NCI-H526 (cell line): ENCODE results near the gene ANKRD28.
"Not testable (repeated sequence)": the region's sequence is repeated elsewhere in the genome, so short reads cannot be mapped to it uniquely, and the experiment has no call there.

Experiments
- DNase-seq, 2 experiments: peaks; one replicate each; lab custom pipeline; 2025; lab: John Stamatoyannopoulos, UW

ANKRD28 gene

DNA sequence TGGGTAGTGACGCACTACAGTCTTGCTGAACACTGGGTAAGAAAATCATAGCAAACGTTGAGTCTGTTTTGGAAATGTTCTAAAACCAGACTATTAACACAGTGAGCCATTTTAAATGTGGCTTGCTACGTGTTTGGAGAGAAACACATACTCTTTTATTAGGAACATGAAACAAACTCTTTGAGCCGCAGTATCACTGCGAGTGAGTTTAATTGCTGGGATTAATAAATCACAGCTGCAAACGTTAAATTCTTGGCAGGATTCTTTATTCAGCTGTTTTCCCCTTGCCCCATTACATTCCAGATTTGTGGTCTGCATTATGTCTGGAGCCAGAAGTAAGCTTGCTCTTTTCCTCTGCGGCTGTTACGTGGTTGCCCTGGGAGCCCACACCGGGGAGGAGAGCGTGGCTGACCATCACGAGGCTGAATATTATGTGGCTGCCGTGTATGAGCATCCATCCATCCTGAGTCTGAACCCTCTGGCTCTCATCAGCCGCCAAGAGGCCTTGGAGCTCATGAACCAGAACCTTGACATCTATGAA, 162.6 kb downstream of the ANKRD28 start:
- DNase-seq, result no peak

DNA sequence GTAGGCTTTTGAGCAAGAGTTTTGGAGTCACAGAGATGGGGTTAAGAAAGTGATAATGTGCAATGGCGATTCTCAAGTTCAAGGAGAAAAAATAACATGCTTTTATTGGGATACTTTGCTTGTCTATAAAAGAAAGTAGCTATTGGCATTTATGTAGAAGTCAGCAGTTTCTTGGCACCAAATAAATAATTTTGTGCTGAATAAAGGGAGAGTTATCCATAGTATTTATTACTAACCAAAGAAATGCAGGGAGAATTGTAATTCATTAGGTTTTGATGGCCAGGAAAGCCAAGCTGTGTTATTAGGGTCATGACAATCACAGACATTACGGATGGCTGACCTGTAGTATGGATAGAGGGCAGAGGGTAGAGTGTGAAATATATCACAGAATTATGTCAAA, 163.1 kb downstream of the ANKRD28 start:
- no peak for DNase-seq

DNA sequence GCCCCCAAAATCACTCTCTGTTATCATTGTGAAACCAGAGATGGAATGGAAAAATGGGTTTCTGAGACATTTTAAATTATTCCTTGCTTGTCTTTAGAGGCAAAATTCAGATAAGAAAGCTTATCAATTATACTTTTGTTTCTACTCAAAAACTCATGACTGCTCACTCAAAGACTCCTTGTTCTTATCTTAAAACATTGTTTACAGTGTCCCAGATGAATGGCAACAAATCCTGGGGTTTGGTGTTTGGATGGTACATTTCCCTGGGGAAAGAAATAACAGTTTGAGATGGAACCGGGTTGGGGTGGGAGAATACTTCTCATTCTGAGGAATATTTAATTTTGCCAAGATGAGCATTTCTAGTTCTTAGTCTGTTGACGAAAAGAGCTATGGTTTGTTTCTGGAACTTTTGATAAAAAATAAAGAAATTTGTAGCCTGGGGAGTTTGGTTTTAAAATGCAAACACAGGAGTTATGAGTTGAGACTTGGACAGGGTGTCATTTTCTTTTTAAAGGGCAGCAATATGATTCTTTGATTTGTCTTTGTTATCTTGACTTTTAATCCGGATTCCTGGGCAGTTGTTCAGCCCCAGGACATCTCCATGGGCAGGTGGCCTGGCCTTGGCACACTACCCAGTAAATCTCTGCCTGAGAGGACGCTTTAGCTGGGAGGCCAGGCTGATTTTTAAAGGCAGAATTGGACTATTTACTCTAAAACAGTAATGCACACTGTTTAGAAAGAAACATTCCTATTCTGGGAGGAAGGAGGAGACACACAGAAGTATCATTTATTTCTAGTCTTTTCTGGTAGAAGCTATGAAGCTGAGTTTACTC, 163.8 kb downstream of the ANKRD28 start:
- DNase-seq, result no peak

DNA sequence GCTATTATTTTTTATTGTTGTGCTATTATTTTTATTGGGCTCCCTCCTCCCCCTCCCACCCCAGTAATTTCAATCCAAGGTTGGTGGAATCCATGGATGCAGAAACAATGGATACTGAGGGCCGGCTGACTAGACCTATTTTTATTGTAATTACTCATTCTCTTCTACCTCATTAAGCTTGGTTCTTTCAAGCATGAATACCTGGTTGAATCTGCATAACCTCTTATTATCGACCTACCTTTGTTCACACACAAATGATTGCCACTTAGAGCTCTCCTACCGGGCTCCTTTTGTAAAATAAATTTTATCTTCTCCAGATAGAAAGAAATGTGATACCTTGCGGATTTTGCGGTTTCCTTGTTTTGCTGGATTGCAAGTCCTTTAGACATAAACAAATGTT, 164.6 kb downstream of the ANKRD28 start:
- DNase-seq, result peak; percentile 19 to 20

DNA sequence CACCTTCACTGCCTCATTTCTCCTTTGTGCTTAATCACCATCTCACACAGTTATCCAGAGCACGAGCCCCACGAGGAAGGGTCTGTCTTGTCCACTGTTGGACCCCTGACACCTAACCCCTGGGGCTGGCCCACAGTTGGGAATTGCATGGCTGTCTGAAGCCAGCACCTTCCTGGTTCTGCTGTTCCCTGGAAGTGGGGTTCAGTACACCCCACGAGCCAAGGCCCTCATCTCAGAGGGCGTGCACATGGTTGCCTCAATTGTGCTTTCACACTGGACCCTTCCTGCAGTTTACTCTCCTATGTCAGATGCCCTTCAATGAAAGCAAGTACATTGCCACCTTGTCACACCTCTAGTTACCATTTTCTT, 165.6 kb downstream of the ANKRD28 start:
- DNase-seq, result no peak

DNA sequence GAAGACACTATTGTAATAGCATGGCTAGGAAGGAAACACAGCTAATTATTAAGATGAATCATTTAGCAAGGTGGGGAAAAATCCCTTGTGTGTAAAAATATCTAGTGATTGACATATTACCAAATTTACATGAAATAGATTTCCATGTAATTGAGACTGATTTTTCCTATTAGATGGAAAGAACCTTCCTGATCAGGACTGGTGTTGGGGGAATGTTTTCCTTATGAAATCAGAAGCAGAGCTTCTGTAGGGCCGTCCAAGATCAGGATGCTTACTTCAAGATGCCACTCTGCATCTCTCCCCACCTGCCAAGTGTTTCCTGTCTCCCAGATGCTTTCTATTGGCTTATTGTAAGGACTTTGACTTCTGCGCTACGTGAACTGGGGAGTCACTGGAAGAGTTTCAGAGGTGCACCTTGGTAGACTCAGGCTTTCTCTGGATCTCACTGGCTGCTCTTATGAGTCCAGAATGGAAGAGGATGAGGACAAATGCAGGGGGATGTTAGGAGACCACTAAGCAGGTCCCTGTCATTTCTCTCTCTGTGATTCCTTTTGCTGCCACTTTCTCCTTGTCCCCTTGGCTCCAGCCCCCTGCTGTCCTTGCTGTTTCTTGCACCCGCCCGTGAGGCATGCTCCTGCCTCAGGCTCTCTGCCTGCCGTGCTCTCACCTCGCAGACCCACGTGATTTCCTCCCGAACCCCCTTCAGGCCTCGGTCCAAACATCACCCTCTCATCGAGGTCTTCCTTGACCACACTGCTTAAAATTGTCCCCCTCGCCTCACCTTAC, 166.2 kb downstream of the ANKRD28 start:
- DNase-seq, result no peak

DNA sequence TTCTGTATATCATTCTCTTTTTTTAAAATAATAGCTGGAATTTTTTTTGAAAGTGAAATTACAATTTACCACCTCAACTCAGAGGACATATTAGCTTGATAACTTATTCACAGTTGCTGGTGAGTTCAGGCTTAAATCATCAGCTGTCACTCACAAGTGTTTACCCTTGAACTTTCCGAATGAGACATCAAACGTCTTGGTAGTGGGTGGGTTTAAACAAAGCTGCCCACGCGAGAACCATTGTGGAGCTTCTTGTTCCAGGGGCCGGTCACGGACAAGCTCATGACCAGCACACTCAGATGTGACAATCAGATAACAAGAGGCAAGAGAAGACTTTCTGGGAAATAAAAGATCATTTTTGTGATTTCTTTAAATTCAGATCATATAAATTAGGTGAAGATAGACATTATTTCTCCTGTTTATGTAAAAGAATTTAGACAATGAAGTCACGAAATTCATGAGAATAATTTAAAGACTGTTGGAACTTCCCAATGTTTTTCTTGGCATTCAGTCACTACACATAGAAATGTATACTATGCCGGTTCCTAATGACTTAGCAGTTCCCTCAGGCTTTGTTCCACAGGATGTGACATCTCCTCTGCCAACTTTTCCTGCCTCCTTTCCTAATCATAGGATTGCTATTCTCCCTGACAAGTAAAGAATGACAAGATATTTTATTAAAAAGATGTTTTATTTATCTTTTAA, 167.0 kb downstream of the ANKRD28 start:
- no peak for DNase-seq

DNA sequence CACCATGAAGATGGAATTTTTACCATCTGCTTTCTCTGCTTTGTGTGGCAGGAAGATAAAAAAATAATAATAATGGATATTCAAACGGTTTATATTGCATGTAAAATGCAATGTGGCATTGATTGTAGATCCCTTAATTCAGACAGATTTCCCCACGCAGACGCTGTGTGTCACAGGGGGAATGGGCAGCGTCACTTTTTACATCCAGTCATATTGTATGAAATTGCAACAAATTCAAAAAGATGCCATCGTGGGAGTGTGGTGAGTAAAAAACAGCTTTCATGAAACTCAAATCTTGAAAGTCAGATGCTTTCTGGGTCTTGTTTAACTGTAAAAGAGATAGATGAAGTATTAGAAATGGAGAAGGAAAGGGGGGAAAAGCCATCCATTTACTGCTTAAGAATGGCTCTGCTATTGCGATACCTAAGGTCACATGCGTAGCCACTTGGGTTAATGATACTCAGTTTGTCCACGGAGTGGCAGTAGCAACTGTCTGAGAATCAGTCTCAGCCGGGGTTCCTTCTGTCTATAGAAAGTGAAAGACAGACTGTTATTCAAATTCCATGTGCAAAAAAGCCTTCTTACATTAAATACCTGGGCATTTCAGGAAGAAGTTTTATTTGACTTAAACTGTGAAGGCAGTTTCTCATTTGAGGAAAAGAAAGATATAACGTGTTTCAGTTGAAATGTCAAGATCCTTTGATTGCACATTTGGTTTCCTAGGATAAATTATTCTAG, 167.8 kb downstream of the ANKRD28 start:
- DNase-seq, result peak; percentile 63 to 89

DNA sequence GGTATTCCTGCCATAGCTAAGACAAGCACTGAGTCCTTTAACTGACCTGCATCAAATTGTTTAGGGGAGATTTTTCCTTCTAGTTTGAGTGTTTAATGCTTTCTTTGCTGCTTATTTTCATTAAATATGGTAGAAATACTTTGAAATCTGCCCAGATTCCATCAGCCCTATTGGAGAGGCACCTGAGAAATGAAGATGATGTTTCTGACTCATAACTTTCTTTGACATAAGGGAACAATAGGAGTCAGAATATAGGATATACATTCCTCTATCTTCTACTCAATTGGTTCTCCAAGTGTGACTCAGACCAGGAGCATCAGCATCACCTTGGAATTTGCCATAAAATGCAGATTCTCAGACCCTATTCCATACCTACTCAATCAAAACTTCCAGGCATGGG, 168.8 kb downstream of the ANKRD28 start:
- no peak for DNase-seq

DNA sequence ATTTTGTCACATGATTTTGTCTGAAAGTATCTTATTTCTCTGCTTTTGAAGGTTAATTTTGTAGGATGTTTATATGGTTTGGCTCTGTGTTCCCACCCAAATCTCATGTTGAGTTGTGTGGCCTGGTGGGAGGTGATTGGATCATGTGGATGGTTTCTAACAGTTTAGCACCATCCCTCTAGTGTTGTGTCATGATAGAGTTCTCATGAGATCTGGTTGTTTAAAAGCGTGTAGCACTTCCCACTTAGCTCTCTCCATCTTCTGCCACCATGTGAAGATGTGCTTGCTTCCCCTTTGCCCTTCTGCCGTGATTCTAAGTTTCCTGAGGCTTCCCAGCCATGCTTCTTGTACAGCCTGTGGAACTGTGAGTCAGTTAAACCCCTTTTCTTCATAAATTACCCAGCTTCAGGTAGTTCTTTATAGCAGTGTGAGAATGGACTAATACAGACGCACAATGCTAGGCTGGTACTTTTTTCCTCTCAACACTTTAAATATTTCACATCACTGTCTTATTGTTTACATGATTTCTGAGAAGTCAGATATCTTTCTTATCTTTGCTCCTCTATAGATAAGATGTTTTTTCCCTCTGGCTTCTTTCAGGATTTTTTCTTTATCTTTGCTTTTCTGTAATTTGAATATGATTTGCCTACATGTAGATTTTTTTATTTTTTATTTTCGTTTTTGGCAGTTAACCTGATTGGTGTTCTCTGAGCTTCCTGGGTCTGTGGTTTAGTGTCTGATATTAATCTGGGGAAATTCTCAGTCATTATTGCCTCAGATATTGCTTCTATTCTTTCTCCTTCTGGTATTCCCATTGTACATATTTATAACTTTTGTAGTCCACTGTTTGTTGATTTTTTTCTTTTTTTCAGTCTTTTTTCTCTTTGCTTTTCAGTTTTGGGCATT, 174.0 kb downstream of the ANKRD28 start:
- no peak for DNase-seq

DNA sequence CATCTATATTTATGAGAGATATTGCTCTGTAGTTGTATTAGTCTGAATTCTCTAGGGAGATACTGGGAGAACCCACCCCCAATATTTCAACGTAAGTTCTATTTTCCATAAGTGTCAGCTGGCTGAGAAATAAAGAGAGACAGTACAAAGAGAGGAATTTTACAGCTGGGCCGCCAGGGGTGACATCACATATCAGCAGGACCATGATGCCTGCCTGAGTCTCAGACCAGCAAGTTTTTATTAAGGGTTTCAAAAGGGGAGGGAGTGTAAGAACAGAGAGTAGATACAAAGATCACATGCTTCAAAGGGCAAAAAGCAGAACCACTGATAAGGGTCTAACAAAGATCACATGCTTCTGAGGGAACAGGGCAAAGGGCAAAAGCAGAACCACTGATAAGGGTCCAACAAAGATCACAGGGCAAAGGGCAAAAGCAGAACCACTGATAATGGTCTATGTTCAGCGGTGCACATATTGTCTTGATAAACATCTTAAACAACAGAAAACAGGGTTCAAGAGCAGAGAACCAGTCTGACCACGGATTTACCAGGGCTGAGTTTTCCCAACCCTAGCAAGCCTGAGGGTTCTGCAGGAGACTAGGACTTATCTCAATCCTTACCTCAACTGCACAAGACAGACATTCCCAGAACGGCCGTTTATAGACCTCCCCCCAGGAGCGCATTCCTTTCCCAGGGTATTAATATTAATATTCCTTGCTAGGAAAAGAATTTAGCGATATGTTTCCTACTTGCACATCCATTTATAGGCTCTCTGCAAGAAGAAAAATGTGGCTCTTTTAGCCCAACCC, 177.9 kb downstream of the ANKRD28 start:
- DNase-seq, result not testable (repeated sequence)
